C4-2B (cell line): Measurements from ENCODE around the gene BMPR1B.

ENCODE experiments used
- CTCF ChIP-seq: fragments of 450-650 bp; conservative IDR thresholded peaks from 2 replicates; pipeline ENCODE4 v1.5.1; 2017; ENCODE audit warnings: mild to moderate bottlenecking
- ZFX ChIP-seq: fragments of 450-650 bp; IDR thresholded peaks from 2 replicates; pipeline ENCODE4 v1.6.1; 2017

GRCh38 chr4:95073646-95074045 lies 315.9 kb downstream of the BMPR1B start:
- no peak for TF ChIP-seq CTCF
- no peak for TF ChIP-seq ZFX
